GM12872 (cell line): ENCODE measurements around the gene MIEN1.

Experiments used
- TF ChIP-seq, protein P1 (sequence below): IDR thresholded peaks from 3 replicates; pipeline ENCODE4 v1.5.1; 2011; ENCODE audit warnings: low read depth, mild to moderate bottlenecking, low read length, moderate library complexity; ENCODE audit not compliant: insufficient read depth

MIEN1 gene

DNA sequence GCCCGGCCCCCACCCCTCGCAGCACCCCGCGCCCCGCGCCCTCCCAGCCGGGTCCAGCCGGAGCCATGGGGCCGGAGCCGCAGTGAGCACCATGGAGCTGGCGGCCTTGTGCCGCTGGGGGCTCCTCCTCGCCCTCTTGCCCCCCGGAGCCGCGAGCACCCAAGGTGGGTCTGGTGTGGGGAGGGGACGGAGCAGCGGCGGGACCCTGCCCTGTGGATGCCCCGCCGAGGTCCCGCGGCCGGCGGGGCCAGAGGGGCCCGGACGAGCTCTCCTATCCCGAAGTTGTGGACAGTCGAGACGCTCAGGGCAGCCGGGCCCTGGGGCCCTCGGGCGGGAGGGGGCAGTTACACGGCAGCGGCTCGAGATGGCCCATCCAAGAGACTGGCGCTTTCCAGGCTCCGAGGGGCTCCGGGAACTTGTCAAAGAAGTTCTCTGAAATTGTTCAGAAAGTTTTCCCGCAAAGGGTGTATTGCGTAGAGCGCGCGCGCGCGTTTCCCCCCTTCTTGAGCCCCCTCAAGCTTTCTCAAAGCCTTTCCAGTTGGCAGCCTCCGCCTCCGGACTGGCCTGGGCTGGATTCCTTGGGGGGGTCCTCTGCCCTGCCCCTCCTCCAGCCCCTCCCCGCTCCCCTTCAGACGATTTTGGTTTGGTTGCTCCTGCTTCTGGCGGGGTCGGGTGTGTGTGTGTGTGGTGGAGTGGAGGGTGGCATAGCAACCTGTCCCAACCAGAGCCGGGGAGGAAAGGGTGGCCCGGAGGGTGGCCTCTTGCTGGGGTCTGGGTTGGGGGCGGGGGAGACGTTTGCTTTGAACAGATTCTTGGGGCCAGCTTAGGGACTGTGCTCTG is 30.0 kb downstream of the MIEN1 start:
- TF ChIP-seq, protein P1, sequence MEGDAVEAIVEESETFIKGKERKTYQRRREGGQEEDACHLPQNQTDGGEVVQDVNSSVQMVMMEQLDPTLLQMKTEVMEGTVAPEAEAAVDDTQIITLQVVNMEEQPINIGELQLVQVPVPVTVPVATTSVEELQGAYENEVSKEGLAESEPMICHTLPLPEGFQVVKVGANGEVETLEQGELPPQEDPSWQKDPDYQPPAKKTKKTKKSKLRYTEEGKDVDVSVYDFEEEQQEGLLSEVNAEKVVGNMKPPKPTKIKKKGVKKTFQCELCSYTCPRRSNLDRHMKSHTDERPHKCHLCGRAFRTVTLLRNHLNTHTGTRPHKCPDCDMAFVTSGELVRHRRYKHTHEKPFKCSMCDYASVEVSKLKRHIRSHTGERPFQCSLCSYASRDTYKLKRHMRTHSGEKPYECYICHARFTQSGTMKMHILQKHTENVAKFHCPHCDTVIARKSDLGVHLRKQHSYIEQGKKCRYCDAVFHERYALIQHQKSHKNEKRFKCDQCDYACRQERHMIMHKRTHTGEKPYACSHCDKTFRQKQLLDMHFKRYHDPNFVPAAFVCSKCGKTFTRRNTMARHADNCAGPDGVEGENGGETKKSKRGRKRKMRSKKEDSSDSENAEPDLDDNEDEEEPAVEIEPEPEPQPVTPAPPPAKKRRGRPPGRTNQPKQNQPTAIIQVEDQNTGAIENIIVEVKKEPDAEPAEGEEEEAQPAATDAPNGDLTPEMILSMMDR, result no peak

DNA sequence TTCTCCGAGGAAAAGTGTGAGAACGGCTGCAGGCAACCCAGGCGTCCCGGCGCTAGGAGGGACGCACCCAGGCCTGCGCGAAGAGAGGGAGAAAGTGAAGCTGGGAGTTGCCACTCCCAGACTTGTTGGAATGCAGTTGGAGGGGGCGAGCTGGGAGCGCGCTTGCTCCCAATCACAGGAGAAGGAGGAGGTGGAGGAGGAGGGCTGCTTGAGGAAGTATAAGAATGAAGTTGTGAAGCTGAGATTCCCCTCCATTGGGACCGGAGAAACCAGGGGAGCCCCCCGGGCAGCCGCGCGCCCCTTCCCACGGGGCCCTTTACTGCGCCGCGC is 30.5 kb downstream of the MIEN1 start, which contains the start of gene ERBB2:
ERBB2 (plus strand) TSS at position 247 of the 330 bp plus-strand sequence. CDS start 175 bp downstream, outside the sequence.
- TF ChIP-seq, protein P1, result no peak

DNA sequence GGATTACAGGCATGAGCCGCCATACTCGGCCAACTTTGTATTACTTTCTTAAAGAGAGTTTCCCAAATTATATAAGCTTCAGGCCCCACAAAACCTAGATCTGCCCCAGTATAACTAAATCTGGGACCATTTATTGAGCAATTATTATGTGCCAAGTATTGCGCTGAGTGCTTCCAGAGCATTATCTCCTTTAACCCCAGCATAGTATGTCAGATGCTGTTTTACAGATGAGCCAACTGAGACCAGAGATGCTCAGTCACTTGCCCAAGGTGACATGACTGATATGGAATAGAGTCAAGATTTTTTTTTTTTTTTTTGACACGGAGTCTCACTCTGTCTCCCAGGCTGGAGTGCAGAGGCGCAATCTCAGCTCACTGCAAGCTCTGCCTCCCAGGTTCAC is 32.4 kb downstream of the MIEN1 start:
- TF ChIP-seq, protein P1, result no peak

DNA sequence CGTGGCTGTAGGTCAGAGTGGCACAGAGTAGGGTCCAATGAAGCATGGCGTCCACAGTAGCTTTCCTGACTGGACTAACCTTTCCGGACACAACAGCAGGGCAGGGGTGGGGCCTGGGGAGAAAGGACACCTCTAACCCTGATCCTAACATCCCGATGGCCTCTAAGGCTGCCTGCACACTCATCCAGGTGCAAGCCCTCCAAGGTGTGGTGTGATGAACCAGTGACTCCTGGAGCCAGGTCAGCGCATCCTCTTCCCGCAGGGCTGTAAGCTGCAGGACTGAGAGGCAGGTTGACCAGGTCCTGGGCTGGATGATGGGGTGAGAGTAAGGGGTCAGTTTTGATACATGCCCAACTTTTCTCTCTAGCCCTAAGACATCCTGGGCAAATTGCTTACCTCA is 33.6 kb downstream of the MIEN1 start:
- TF ChIP-seq, protein P1, result no peak

DNA sequence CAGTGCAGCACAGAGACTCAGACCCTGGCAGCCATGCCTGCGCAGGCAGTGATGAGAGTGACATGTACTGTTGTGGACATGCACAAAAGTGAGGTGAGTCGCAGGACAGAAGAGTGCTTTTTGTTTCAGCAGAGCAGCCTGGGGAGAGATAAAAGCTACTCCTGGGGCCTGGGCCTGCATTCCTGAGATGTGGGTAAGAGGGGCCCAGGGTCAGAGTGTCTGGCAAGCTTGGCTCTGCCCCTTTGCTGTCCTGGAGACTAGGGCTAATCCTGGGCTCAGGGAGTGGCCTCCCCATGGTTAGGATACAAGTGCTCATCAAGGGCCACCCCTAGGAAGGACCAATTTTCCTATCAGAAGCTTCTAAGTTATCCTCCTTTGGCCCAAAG is 35.2 kb downstream of the MIEN1 start:
- TF ChIP-seq, protein P1, result no peak

DNA sequence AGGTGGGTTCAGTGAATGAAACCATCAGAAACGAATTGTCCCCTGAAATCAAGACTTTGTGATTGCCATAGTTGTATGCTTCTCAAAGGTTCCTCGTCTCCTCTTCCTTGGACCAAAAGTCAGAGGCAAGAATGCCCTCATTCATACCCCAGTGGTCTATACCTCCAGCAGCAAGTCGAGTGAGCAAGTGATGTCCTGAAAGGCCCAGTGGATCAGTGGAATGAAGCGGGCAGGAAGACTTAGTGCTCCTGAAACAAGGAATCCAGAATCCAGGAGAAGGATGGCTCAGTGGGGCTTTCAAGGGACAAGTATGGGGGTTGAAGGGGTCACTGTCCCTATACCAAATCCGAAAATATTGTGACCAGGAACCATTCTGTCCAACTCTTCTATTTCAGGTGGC is 35.7 kb downstream of the MIEN1 start:
- TF ChIP-seq, protein P1, result no peak

DNA sequence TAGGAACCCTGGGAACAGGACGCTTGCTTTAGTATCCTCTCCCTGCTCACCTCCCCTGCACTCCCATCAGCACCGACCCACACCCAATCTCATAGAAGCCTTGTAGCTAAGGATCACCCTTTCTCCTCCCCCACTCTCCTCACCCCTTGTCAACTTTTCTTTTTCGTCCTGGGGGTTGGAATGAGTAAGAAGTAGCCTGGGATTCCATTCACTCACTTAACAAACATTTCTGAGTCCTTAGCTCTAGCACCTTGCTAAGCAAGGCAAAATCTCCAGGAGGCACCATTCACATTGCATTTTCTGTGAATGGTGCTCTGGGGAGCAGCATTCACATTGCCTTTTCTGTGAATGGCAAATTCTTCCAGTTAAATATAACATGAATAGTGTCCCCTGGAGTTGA is 41.4 kb downstream of the MIEN1 start:
- TF ChIP-seq, protein P1, result no peak
